ENCODE data around the gene OTUD7B.

The OTUD7B gene

GRCh38 chr1:149929856-149930255 is 80.7 kb downstream of the OTUD7B start:
- H3K27me3 ChIP-seq (ENCODE audit: control insufficient read depth, insufficient read depth, low read length), result no peaks in the 10 kb centered on the region
- H3K36me3 ChIP-seq (ENCODE audit: control insufficient read depth, low read depth, low read length), result peaks cover 20% of the 10 kb centered on the region
- no peak overlapping the region for H3K4me3 ChIP-seq (ENCODE audit: low read length)
- no peak overlapping the region for H3K9ac ChIP-seq (ENCODE audit: low read length)
- H3K4me1 ChIP-seq (ENCODE audit: control insufficient read depth, low read depth, low read length), result peaks cover 12% of the 10 kb centered on the region
- no peak overlapping the region for H3K27ac ChIP-seq (ENCODE audit: low read length)
- no peaks in the 10 kb centered on the region for H3K9me3 ChIP-seq (ENCODE audit: control insufficient read depth, low read depth, low read length)

- no peaks in the 10 kb centered on the region for H3K9me3 ChIP-seq (ENCODE audit: control insufficient read depth, low read depth, low read length)
- peak overlapping the region; percentile 88 for H3K27ac ChIP-seq (ENCODE audit: low read length)
- peaks cover 12% of the 10 kb centered on the region for H3K4me1 ChIP-seq (ENCODE audit: control insufficient read depth, low read depth, low read length)
- peak overlapping the region; percentile 85 for H3K4me3 ChIP-seq (ENCODE audit: low read length)
- H3K36me3 ChIP-seq (ENCODE audit: control insufficient read depth, low read depth, low read length), result peaks cover 34% of the 10 kb centered on the region
- peak overlapping the region; percentile 91 for H3K9ac ChIP-seq (ENCODE audit: low read length)
- H3K27me3 ChIP-seq (ENCODE audit: control insufficient read depth, insufficient read depth, low read length), result no peaks in the 10 kb centered on the region
Observed at GRCh38 chr1:149928401-149928724, 82.2 kb downstream of the OTUD7B start.

- Histone ChIP-seq H3K4me1 (ENCODE audit: control insufficient read depth, low read depth, low read length) (peaks cover 12% of the 10 kb centered on the region), H3K9ac (ENCODE audit: low read length) (peak within 1 kb of the TSS; percentile 91), H3K27me3 (ENCODE audit: control insufficient read depth, insufficient read depth, low read length) (no peaks in the 10 kb centered on the region), H3K27ac (ENCODE audit: low read length) (peak within 1 kb of the TSS; percentile 88), H3K4me3 (ENCODE audit: low read length) (peak within 1 kb of the TSS; percentile 85), H3K36me3 (ENCODE audit: control insufficient read depth, low read depth, low read length) (peaks cover 40% of the 10 kb centered on the region), H3K9me3 (ENCODE audit: control insufficient read depth, low read depth, low read length) (no peaks in the 10 kb centered on the region)
Observed at GRCh38 chr1:149927563-149928400, 82.7 kb downstream of the OTUD7B start, which contains the start of gene SF3B4. Gene SF3B4 (minus strand): TSS chr1:149927803. CDS start chr1:149927759, 44 bp downstream.

GRCh38 chr1:149927056-149927562 is 83.4 kb downstream of the OTUD7B start:
- peaks cover 12% of the 10 kb centered on the region for H3K4me1 ChIP-seq (ENCODE audit: control insufficient read depth, low read depth, low read length)
- H3K9me3 ChIP-seq (ENCODE audit: control insufficient read depth, low read depth, low read length), result no peaks in the 10 kb centered on the region
- H3K4me3 ChIP-seq (ENCODE audit: low read length), result peak overlapping the region; percentile 85
- H3K27ac ChIP-seq (ENCODE audit: low read length), result no peak overlapping the region
- peak overlapping the region; percentile 91 for H3K9ac ChIP-seq (ENCODE audit: low read length)
- peaks cover 45% of the 10 kb centered on the region for H3K36me3 ChIP-seq (ENCODE audit: control insufficient read depth, low read depth, low read length)
- H3K27me3 ChIP-seq (ENCODE audit: control insufficient read depth, insufficient read depth, low read length), result no peaks in the 10 kb centered on the region

GRCh38 chr1:149926296-149926695 is 84.2 kb downstream of the OTUD7B start:
- Histone ChIP-seq H3K9me3 (ENCODE audit: control insufficient read depth, low read depth, low read length) (no peaks in the 10 kb centered on the region), H3K4me1 (ENCODE audit: control insufficient read depth, low read depth, low read length) (peaks cover 12% of the 10 kb centered on the region), H3K36me3 (ENCODE audit: control insufficient read depth, low read depth, low read length) (peaks cover 45% of the 10 kb centered on the region), H3K9ac (ENCODE audit: low read length) (no peak overlapping the region), H3K27me3 (ENCODE audit: control insufficient read depth, insufficient read depth, low read length) (no peaks in the 10 kb centered on the region), H3K4me3 (ENCODE audit: low read length) (peak overlapping the region; percentile 85), H3K27ac (ENCODE audit: low read length) (no peak overlapping the region)

- Histone ChIP-seq H3K4me3 (ENCODE audit: low read length) (no peak overlapping the region), H3K9ac (ENCODE audit: low read length) (no peak overlapping the region), H3K36me3 (ENCODE audit: control insufficient read depth, low read depth, low read length) (peaks cover 45% of the 10 kb centered on the region), H3K4me1 (ENCODE audit: control insufficient read depth, low read depth, low read length) (peaks cover 12% of the 10 kb centered on the region), H3K27me3 (ENCODE audit: control insufficient read depth, insufficient read depth, low read length) (no peaks in the 10 kb centered on the region), H3K27ac (ENCODE audit: low read length) (no peak overlapping the region), H3K9me3 (ENCODE audit: control insufficient read depth, low read depth, low read length) (no peaks in the 10 kb centered on the region)
Observed at GRCh38 chr1:149925751-149926150, 84.8 kb downstream of the OTUD7B start.

GRCh38 chr1:149925345-149925744 is 85.2 kb downstream of the OTUD7B start:
- no peaks in the 10 kb centered on the region for H3K27me3 ChIP-seq (ENCODE audit: control insufficient read depth, insufficient read depth, low read length)
- no peak overlapping the region for H3K4me3 ChIP-seq (ENCODE audit: low read length)
- H3K4me1 ChIP-seq (ENCODE audit: control insufficient read depth, low read depth, low read length), result peaks cover 12% of the 10 kb centered on the region
- no peak overlapping the region for H3K27ac ChIP-seq (ENCODE audit: low read length)
- H3K9ac ChIP-seq (ENCODE audit: low read length), result no peak overlapping the region
- H3K36me3 ChIP-seq (ENCODE audit: control insufficient read depth, low read depth, low read length), result peaks cover 45% of the 10 kb centered on the region
- H3K9me3 ChIP-seq (ENCODE audit: control insufficient read depth, low read depth, low read length), result no peaks in the 10 kb centered on the region

- H3K27me3 ChIP-seq (ENCODE audit: control insufficient read depth, insufficient read depth, low read length), result no peaks in the 10 kb centered on the region
- no peak overlapping the region for H3K9ac ChIP-seq (ENCODE audit: low read length)
- peaks cover 45% of the 10 kb centered on the region for H3K36me3 ChIP-seq (ENCODE audit: control insufficient read depth, low read depth, low read length)
- no peaks in the 10 kb centered on the region for H3K9me3 ChIP-seq (ENCODE audit: control insufficient read depth, low read depth, low read length)
- H3K27ac ChIP-seq (ENCODE audit: low read length), result no peak overlapping the region
- H3K4me1 ChIP-seq (ENCODE audit: control insufficient read depth, low read depth, low read length), result peaks cover 10% of the 10 kb centered on the region
- no peak overlapping the region for H3K4me3 ChIP-seq (ENCODE audit: low read length)
Observed at GRCh38 chr1:149923626-149924025, 86.9 kb downstream of the OTUD7B start.

GRCh38 chr1:149917571-149918144 is 92.9 kb downstream of the OTUD7B start, which contains the start of gene SV2A:
Gene SV2A (minus strand): TSS chr1:149917844. CDS start chr1:149913840, 4,004 bp downstream.
- Histone ChIP-seq H3K36me3 (ENCODE audit: control insufficient read depth, low read depth, low read length) (peaks cover 15% of the 10 kb centered on the region), H3K4me3 (ENCODE audit: low read length) (peak within 1 kb of the TSS; percentile 84), H3K9me3 (ENCODE audit: control insufficient read depth, low read depth, low read length) (no peaks in the 10 kb centered on the region), H3K27ac (ENCODE audit: low read length) (no peak within 1 kb of the TSS), H3K4me1 (ENCODE audit: control insufficient read depth, low read depth, low read length) (peaks cover 14% of the 10 kb centered on the region), H3K27me3 (ENCODE audit: control insufficient read depth, insufficient read depth, low read length) (no peaks in the 10 kb centered on the region), H3K9ac (ENCODE audit: low read length) (peak within 1 kb of the TSS; percentile 46)

GRCh38 chr1:149916898-149917252 is 93.7 kb downstream of the OTUD7B start:
- Histone ChIP-seq H3K27ac (ENCODE audit: low read length) (no peak overlapping the region), H3K9me3 (ENCODE audit: control insufficient read depth, low read depth, low read length) (no peaks in the 10 kb centered on the region), H3K4me1 (ENCODE audit: control insufficient read depth, low read depth, low read length) (peaks cover 14% of the 10 kb centered on the region), H3K4me3 (ENCODE audit: low read length) (peak overlapping the region; percentile 84), H3K27me3 (ENCODE audit: control insufficient read depth, insufficient read depth, low read length) (no peaks in the 10 kb centered on the region), H3K36me3 (ENCODE audit: control insufficient read depth, low read depth, low read length) (peaks cover 12% of the 10 kb centered on the region), H3K9ac (ENCODE audit: low read length) (no peak overlapping the region)

- Histone ChIP-seq H3K27me3 (ENCODE audit: control insufficient read depth, insufficient read depth, low read length) (no peaks in the 10 kb centered on the region), H3K9ac (ENCODE audit: low read length) (no peak overlapping the region), H3K9me3 (ENCODE audit: control insufficient read depth, low read depth, low read length) (no peaks in the 10 kb centered on the region), H3K4me3 (ENCODE audit: low read length) (peak overlapping the region; percentile 84), H3K36me3 (ENCODE audit: control insufficient read depth, low read depth, low read length) (peaks cover 12% of the 10 kb centered on the region), H3K4me1 (ENCODE audit: control insufficient read depth, low read depth, low read length) (peaks cover 14% of the 10 kb centered on the region), H3K27ac (ENCODE audit: low read length) (no peak overlapping the region)
Observed at GRCh38 chr1:149916193-149916897, 94.2 kb downstream of the OTUD7B start.
